Measurements from ENCODE around the gene MIA2.
"Not testable (repeated sequence)": the region's sequence is repeated elsewhere in the genome, so short reads cannot be mapped to it uniquely, and the experiment has no call there.

The MIA2 gene

DNA sequence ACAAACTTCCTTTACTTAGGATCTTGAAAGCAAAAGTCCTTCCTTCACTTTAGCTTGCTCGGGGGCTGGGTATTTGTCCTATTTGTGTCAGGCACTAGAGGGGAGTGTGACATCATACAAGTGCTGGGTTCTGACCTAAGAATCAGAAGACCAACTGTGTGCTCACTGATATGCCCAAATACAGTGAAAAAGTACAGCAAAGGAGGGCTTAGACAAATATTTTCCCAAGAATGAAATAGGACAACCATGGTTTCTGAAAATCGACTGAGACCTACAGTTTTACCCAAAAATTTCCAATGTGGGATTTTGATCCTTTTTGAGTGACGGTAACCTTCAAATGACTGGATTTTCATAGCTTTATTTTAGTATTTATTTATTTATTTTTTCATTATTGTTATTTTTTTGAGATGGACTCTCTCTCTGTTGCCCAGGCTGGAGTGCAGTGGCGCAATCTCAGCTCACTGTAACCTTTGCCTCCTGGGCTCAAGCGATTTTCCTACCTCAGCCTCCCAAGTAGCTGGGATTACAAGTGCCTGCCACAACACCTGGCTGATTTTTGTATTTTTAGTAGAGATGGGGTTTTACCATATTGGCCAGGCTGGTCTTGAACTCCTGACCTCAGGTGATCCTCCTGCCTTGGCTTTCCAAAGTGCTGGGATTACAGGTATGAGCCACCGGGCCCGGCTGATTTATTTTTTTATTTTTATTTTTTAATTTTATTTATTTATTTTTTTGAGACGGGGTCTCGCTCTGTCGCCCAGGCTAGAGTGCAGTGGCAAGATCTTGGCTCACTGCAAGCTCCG, 1.8 kb upstream of the MIA2 start:
- peak; percentile 37 for DNase-seq (ENCODE audit: low spot score)

- peak; percentile 54 for DNase-seq (ENCODE audit: low spot score)
Measured at GRCh38 chr14:39232554-39233415, 930 bp upstream of the MIA2 start.

DNA sequence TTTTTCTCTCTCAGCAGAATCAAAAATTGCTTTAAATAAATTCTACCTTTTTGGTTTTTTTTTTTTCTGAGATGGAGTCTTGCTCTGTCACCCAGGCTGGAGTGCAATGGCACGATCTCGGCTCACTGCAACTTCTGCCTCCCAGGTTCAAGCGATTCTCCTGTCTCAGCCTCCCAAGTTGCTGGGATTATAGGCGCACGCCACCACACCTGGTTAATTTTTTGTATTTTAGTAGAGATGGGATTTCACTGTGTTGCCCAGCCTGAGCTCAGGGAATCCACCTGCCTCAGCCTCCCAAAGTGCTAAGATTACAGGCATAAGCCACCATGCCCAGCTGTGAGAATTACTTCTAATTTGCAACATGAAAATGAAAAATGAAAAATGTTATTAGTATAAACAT, 1.3 kb downstream of the MIA2 start:
- not testable (repeated sequence) for DNase-seq (ENCODE audit: low spot score)

GRCh38 chr14:39235466-39235865, 1.8 kb downstream of the MIA2 start:
- DNase-seq (ENCODE audit: low spot score) = not testable (repeated sequence)

DNA sequence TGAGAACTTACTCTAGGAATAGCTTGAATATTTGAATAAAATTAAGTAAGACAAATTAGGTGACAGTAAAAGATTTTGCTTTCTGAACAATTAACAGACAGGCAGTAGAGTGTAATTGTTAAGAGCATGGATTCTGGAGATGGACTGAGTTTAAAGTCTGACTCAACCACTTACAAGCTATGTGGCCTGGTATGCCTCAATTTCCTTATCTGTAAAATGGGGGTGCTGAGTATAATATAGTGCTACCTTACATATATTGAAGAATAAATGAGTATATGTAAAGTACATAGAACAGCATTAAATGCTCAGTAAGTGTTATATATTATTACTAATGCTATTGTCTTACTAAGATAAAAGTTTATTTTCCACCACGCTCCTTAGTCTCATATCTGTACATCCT, 7.1 kb downstream of the MIA2 start:
- DNase-seq (ENCODE audit: low spot score) = no peak

GRCh38 chr14:39241637-39242036, 7.9 kb downstream of the MIA2 start:
- DNase-seq (ENCODE audit: low spot score) = no peak

- no peak for DNase-seq (ENCODE audit: low spot score)
Measured at GRCh38 chr14:39243831-39244230, 10.1 kb downstream of the MIA2 start.

DNA sequence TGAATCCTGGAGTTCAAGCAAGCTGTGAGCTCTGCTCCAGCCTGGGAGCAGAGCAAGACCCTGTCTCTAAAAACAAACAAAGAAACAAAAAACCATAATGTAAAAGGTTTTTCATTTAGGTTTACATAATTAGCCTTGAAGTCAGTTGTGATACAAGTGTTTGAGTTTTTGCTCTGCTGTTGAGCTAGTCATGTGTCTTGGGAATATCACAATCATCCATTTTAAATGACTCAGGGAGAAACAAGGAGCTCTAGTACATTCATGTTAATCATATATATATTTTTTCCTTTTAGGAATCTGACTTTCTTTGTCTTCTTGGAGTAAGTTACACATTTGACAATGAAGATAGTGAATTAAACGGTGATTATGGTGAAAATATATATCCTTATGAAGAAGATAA, 12.9 kb downstream of the MIA2 start:
- DNase-seq (ENCODE audit: low spot score) = no peak

GRCh38 chr14:39247256-39247655, 13.5 kb downstream of the MIA2 start:
- peak; percentile 92 for DNase-seq (ENCODE audit: low spot score)

DNA sequence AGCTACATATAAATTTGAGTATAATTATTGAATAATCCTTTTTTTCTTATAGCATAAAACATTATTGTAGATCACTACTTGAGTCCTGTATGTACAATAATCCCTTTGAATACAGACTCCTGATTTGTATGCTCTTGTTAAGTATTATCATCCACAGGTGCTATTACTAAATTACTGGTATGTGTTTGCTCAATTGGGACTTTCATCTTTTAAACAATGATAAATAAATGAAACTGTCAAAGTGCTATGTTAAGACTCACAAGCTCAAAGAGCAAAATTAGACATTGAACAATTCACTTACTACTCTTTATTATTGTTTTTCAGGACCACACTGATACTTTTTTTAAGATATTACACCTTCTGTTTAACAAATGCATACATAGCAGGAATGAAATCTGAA, 17.8 kb downstream of the MIA2 start:
- no peak for DNase-seq (ENCODE audit: low spot score)

DNA sequence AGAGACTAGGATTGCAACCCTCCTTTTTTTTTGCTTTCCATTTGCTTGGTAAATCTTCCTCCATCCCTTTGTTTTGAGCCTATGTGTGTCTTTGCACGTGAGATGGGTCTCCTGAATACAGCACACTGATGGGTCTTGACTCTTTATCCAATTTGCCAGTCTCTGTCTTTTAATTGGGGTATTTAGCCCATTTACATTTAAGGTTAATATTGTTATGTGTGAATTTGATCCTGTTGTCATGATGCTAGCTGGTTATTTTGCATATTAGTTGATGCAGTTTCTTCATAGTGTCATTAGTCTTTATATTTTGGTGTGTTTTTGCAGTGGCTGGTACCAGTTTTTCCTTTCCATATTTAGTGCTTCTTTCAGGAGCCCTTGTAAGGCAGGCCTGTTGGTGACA, 23.7 kb downstream of the MIA2 start:
- DNase-seq (ENCODE audit: low spot score) = not testable (repeated sequence)

- no peak for DNase-seq (ENCODE audit: low spot score)
Measured at GRCh38 chr14:39258782-39259545, 25.2 kb downstream of the MIA2 start.

DNA sequence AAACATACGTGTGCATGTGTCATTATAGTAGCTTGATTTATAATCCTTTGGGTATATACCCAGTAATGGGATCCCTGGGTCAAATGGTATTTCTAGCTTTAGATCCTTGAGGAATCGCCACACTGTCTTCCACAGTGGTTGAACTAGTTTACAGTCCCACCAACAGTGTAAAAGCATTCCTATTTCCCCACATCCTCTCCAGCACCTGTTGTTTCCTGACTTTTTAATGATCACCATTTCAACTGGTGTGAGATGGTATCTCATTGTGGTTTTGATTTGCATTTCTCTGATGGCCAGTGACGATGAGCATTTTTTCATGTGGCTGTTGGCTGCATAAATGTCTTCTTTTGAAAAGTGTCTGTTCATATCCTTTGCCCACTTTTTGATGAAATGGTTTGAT, 26.4 kb downstream of the MIA2 start:
- DNase-seq (ENCODE audit: low spot score) = not testable (repeated sequence)

GRCh38 chr14:39262214-39262613, 28.5 kb downstream of the MIA2 start:
- DNase-seq (ENCODE audit: low spot score) = not testable (repeated sequence)

DNA sequence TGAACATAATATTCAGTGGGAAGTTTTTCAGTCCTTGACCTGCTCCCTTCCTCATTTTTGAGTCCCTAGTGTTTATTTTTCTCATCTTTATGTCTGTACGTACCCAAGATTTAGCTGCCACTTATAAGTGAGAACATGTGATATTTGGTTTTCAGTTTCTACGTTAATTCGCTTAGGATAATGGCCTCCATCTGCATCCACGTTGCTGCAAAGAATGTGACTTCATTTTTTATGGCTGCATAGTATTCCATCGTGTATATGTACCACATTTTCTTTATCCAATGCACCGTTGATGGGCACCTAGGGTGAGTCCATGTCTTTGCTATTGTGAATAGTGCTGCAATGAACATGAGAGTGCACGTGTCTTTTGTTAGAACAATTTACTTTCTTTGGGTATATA, 30.3 kb downstream of the MIA2 start:
- DNase-seq (ENCODE audit: low spot score) = no peak

DNA sequence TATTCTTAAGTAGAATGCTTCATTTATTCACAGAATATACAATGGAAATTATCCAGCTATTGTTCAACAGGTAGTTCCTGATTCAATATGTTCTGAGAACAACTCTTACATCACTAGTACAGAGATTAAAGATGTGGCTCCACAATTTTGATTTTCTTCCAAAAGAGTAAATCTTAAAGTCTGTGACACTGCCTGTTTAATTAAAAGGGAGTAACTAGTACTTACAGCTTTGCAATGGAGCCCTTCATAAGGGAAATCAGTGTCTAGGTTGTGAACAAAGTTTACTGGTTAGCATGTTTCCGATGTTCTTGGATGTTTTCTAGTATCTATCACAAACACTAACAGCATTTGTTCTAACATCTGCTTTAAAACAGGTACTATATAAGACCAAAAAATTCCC, 30.8 kb downstream of the MIA2 start:
- DNase-seq (ENCODE audit: low spot score) = no peak

DNA sequence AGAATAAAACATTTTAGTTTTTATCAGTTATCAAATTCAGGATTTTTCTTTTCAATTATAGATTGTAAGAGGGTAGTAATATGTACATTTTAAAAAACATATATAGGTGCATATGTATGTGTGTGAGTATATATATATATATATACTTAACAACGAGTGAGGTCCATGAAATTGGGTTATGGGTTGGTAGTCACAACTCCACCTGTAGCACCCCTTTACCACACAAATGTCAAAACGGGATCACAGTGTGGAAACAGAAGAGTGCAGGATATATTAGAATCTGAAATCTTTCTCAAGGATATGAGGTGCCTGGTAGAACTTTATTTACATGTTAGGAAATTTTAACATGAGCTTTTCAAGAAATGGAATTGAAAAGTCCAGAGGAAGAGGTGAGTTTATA, 31.3 kb downstream of the MIA2 start:
- DNase-seq (ENCODE audit: low spot score) = no peak

DNA sequence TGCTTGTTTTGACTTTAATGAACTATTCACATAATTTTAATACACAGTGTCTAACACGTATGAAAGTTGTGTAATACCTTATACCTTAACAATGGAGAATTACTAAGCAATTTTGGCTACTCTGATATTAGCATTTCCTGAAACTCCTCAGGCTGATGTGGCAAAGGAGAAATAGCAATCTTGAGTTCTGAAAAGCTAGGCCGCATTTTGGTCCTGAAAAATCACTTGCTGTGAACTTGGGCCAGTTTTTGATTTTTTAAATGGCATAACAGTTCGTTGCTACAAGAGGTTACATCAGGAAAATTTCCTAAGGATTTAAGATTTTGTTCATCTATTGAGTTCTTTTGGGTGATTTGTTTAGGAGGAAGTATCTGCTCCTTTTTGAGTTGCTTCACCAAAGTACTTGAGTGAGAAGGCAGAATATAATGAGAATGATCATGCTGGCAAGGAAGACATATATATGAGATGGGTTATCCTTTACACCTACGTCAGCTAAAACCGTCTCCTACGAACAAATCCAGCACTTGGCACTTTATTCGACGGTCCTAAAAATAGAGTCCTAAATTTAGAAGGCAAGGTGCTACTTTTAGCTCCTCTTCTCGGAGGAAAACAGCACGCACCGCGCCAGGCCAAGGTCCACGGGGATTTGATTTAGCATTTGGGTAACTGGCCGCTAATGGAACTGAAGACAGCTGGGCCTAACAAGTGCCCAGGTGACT, 32.2 kb downstream of the MIA2 start:
- DNase-seq (ENCODE audit: low spot score) = no peak

- DNase-seq (ENCODE audit: low spot score) = no peak
Measured at GRCh38 chr14:39266525-39266870, 32.8 kb downstream of the MIA2 start.

GRCh38 chr14:39266871-39267607, 33.3 kb downstream of the MIA2 start:
- DNase-seq (ENCODE audit: low spot score) = peak; percentile 75

GRCh38 chr14:39267608-39268005, 33.9 kb downstream of the MIA2 start:
- no peak for DNase-seq (ENCODE audit: low spot score)

Data from AG08395 (cell line).